GM12872 (cell line): ENCODE measurements around the gene MBD6.

Experiments
- CTCF ChIP-seq: IDR thresholded peaks from 3 replicates; pipeline ENCODE4 v1.5.1; 2011; ENCODE audit warnings: low read depth, mild to moderate bottlenecking, low read length, moderate library complexity; ENCODE audit not compliant: insufficient read depth

The MBD6 gene

GRCh38 chr12:57517187-57517586, 5.4 kb upstream of the MBD6 start:
- no peak for TF ChIP-seq CTCF

GRCh38 chr12:57518176-57518919, 4.3 kb upstream of the MBD6 start:
- TF ChIP-seq CTCF = no peak

GRCh38 chr12:57518920-57519795, 3.5 kb upstream of the MBD6 start:
- TF ChIP-seq CTCF = no peak

- TF ChIP-seq CTCF = no peak
These were observed 2.9 kb upstream of the MBD6 start for GRCh38 chr12:57519796-57520052.

- TF ChIP-seq CTCF = no peak
These were observed 2.4 kb upstream of the MBD6 start, which contains the start of gene DDIT3 for GRCh38 chr12:57520053-57520818. Gene DDIT3 (minus strand): TSS chr12:57520514. CDS start chr12:57517406, 3,108 bp downstream.

GRCh38 chr12:57521525-57522010, 1.1 kb upstream of the MBD6 start:
- no peak for TF ChIP-seq CTCF
